Daoy (cell line): ENCODE data around the gene ABCA7. TPM values are rescaled to one million over a fixed set of nuclear protein-coding genes. Genes with fewer than 3 reads are reported as not detected.
"Not testable (repeated sequence)": the region's sequence is repeated elsewhere in the genome, so short reads cannot be mapped to it uniquely, and the experiment has no call there.

Experiments
- DNase-seq: peaks from one replicate; pipeline ENCODE4 v3.0.0-alpha.2; 2015; ENCODE audit warnings: low read depth
- total RNA-seq: library from RNA; depleted of rRNA; stranded (reverse); fragments of >200 nt; shearing (Covaris generic); gene quantifications from 2 replicates; pipeline ENCODE4 v1.2.3, GENCODE V29; 2014

Gene ABCA7
- total RNA-seq, 1 experiment from 2014 or later = 0.97 TPM

DNA sequence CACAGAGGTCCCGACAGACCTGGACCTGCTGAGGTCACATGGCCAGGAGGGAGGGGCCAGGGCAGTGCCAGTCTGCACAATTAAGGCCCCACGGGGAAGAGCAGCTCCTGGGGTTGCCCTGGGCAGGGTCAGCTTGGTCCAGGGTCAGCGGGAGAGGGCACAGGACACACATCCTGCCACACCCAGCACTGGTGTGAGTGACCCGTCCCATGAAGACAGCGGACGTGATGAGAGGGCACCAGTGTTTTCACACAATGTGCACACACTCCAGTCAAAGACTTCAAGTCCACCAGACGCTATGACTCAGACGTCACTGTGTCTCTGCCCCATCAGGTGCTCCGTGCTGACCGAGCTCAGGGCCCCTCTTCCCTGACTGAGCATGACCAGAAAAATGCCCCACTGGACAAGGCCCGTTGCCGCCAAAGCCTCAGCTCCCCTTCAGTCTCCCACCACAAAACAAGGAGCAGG, 23.2 kb upstream of the ABCA7 start:
- no peak for DNase-seq

DNA sequence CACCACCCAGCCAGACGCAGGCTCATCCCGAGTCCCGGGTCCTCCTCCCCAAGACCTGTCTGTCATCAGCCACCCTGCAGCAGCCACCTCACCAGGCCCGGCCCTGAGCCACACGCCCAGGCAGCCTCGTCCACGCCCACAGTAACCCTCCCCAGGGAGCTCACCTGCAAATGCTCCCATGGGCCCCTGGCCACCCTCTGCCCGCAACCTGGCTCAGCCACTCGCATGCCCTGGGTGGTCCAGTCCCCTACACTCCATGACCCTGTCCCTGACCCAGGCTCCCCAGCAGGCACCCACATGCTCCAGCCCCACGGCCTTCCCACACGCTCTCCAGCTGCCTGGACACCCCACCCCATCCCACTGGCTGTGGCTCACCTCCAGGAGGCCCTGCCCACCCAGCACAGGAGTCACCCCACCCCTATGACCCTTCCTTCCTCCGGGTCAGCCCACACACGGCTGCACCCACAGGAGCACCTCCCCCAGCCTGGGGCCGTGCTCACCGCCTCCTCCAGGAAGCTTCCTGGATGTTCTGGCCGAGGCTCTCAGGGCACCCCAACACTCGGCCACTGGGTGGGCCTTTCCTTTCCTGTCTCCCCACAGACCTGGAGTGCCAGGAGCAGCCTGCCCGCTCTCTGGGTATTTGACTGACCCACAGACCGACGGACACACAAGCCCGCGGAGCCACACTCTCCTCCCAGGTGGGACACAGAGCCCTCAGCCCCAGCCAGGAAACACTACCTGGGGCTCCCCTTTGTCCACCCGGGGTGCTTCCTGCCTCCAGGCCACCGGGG, 22.6 kb upstream of the ABCA7 start:
- no peak for DNase-seq

DNA sequence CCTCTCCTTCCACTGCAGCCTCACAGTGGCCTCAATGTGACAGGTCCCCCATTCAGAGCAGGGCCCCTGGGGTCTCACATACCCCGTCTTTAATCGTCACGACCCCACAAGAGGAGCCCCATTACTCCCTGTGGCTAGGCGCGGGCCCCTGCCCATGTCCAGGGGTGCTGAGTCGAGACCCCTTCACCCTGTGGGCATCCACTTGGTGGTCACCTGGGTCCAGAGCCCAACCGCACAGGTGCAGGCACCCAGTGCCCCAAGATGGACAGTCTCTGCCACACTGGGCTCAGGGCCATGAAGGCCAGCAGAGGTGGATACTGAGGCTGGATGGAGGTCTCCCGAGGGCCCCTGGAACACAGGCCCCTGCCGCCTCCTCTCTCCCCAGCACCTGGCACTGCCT, 22.0 kb upstream of the ABCA7 start:
- DNase-seq = no peak

DNA sequence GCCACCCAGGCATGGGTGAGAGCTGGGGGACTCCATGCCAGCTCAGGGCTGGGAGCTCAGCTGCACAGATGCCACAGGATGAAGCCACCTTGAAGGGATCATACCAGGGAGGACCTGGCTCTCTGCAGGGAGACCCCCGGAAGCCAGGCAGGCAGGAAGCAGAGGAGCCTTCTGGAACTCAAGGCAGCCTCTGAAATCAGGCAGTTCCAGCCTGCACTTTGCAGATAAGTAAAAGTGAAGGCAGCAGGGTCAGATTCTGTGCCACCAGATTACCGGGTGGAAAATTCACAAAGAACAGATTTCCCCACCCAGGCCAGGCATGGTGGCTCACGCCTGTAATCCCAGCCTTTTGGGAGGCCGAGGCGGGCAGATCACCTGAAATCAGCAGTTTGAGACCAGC, 21.5 kb upstream of the ABCA7 start:
- no peak for DNase-seq

DNA sequence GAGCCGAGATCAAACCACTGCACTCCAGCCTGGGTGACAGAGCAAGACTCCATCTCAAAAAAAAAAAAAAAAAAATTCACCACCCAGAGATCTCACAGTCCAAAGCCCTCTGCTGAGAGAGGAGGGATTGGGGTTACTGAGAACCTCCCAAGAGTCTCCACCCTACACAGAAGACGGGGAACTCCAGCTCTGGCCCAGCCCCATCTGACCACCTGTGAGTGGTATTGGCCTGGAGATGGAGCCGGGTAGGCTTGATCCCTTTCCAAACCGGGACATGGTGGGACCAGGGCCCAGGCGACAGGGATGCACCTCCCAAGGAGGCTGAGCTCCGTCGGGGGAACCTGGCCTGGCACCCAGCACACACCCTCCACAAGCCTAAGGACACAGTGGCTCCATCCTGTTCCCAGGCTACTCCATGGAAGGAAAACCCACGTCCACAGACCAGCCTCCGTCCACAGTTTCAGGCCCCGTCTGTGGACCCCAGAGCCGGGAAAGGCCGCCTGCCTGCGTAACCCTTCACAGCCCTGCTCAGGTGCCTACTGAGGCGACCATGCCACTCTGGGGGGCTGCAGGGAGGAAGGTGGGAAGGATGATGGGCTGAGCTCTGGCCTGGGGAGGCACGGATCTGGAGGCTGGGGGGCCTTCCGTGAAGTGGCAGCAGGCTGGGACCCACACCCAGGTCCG, 20.8 kb upstream of the ABCA7 start:
- no peak for DNase-seq

DNA sequence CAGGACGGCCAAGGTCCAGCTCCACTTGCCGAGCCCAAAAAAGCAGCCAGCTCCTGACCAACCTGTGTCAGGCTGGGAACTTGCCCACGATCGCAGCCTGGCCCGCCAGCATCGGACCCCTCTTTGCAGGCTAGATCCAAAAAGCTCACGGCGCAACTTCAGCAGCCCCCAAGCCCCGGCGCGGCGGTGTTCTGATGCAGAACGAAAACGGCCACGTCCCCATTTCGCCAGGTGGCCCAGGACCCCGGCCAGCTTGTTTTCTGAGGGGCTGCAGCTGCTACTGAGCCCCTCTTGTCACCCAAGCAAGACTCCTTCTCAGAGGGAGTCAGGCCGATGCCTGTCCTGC, 20.3 kb upstream of the ABCA7 start:
- DNase-seq = no peak

DNA sequence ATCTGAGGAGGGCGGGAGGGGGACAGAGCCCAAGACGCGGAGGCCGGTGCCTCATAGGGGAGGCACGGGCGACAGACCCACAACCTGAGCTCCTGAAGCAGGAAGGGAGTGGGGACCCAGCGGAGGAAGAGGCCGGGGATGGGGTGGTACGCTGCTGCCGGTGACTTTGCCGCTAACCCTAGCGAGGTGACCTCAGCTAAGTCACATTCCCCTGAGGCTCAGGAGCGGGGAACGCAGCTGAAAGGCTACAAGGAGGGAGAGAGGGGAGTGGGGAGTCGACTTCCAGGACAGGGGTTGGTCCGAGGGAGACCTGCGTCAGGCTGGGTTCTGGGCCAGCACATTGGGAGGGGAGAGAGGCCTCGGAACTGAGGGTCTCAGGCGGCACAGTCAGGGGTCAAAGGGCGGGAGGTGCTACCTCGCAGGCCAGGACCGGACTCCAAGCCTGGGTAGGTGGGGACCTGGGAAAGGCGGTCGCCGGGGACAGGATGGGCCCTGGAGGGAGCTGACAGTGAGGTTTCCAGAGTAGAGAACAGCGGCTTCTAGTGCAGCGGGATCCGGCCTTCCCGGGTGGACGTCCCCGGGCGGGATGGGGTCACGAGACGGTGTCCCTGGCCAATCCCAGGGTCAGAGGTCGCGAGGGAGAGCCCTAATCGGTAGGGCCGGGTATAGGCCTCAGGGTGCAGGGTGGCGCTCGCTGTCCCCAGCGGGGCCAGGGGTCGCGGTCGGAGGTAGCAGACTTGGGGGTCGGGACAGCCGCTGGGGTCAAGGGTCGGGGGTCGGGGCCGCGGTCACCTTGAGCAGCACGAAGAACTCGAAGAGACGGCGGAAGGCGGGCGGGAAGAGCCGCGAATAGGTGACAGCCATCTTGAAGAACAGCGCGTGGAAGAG, 19.7 kb upstream of the ABCA7 start:
- DNase-seq = no peak

DNA sequence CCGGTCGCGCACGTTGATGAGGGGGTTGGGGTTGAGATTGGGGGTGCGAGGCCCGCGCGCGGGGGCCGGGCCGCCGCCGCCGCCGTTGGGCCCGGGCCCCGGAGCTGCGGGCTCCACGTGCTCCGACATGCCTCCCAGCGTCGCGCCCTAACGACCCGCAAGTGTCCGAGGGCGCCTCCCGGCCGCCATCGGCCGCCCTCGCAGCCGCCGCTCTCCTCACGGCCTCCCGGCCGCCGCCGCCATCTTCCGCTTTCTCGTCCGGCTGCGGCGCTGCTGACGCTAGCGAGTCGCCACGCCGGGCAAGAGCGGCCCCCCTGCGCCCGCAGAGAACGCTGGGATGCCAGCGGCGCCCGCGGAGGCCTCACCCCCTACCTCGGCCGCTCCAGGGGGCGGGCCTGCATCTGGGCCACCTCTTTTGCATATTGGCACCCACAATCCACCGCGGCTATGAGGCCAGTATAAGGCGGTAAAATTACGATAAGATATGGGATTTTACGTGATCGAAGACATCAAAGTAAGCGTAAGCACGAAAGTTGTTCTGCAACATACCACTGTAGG, 19.0 kb upstream of the ABCA7 start, which contains the start of gene TMEM259:
TMEM259 (minus strand) TSS at position 256 of the 558 bp plus-strand sequence; CDS start at position 129, 127 bp downstream.
- peak; percentile 99 for DNase-seq

DNA sequence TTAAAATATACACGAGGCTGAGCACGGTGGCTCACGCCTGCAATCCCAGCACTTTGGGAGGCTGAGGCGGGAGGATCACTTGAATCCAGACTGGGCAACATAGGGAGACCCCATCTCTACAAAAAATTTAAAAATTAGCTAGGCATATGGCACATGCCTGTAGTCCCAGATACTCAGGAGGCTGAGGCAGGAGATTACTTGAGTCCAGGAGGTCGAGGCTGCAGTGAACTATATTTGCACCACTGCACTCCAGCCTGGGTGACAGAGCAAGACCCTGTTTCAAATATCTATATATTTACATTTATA, 16.1 kb upstream of the ABCA7 start:
- DNase-seq = not testable (repeated sequence)

DNA sequence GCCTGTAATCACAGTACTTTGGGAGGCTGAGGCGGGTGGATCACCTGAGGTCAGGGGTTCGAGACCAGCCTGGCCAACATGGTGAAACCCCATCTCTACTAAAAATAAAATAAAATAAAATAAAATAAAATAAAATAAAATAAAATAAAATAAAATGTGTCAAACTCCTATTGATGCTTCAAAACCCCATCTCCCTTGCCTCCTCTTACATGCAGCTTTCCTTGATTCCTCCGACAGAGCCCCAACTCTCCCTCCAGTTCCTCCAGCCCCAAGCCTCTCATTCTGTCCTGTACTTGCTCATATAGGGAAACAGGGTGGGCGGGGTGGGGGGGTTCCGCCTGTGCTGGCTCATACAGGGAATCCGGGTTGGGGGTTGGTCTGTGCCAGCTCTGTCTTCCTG, 14.8 kb upstream of the ABCA7 start:
- not testable (repeated sequence) for DNase-seq

DNA sequence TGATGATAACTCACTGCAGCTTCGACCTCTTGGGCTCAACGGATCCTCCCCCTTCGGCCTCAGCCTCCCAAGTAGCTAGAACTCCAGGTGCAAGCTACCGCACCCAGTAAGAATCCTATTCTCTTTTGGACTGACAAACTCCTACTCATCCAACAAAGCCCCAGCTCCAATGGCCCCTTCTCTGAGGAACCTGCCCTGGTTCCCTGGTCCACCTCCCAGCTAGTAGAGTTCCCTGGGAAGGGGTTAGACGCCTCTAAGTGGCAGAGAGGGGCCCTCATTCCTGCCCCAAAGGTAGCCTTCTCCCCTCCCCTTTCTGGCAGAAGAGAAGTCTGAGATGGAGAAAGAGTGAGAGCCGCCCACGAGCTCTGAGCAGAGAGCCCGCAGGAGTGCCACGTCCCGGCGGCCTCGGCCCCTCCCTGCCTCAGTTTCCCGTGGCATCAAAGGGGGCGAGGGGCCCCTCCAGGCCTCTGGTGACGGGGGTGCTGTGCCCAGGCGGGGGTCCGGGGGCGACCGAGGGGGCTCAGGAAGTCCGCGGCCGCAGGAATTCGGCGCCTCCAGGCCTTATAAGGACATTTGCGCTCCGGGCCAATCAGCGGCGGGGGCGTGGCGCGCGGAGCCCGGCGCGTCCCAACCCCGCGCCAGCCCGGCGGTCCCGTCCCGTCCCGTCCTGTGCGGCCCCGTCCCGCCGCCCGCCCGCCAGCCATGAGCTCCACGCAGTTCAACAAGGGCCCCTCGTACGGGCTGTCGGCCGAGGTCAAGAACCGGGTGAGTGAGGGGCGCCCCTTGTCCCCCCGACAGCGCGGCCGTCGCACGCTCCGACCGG, 13.7 kb upstream of the ABCA7 start, which contains the start of gene CNN2:
CNN2 (plus strand) TSS at position 649 of the 823 bp plus-strand sequence; CDS start at position 703, 54 bp downstream.
- peak; percentile 90 for DNase-seq

DNA sequence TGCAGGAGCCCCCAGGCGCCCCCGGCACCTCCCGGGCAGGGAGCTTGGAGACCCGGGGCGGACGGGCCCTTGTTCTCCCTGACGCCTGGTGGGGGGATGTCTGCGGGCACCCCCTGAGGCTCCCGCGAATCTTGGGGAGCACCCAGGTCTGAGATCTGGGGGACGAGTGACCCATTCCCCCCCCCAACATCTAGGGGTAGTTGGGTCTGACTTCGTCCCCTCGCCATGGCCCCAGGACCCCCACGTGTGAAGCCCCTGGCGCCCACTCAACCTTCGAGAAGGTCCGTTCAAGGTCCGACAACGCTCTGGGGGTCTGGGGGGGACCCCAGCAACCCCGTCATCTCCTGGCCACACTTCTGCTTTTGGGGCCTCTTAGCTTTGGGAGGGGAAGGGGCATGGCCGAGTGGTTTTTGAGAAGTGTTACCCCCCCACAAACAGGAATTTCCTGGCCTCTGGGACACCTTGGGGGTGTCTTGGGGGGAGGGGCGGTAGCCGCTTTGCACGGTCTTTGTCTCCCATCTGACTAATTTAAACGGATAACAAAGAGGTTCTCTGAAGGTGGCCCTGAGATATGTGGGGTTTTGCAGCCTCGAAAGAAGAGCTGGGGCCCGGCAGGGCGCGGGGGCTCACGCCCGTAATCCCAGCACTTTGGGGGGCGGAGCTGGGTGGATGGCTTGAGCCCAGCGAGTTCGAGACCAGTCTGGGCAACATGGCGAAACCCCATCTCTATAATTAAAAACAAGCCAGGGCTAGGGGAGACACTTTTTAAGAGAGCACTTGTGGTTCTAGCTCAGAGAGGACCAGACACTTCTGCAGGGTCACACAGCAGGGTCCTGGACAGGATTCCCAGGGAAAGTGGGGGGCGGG, 12.9 kb upstream of the ABCA7 start:
- DNase-seq = no peak

DNA sequence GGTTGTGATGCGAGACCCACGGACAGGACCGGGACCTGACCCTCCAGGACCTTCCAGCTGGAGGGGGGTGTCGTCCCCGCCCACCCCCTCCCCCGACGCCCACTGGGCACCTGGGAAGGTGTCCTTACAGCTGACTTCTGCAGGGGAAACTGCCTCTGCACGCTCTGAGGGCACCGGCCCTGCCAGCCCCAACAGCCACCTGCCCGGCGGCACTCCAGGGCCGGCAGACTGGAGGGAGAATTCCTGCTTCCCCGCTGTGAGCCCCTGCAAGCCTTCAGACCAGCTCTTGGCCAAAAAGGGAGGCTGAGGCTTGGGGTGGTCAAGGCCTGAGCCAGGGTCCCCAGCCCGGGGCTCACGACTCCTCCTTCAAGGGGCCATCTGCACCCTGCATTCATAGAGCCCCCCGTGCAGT, 12.3 kb upstream of the ABCA7 start:
- no peak for DNase-seq

DNA sequence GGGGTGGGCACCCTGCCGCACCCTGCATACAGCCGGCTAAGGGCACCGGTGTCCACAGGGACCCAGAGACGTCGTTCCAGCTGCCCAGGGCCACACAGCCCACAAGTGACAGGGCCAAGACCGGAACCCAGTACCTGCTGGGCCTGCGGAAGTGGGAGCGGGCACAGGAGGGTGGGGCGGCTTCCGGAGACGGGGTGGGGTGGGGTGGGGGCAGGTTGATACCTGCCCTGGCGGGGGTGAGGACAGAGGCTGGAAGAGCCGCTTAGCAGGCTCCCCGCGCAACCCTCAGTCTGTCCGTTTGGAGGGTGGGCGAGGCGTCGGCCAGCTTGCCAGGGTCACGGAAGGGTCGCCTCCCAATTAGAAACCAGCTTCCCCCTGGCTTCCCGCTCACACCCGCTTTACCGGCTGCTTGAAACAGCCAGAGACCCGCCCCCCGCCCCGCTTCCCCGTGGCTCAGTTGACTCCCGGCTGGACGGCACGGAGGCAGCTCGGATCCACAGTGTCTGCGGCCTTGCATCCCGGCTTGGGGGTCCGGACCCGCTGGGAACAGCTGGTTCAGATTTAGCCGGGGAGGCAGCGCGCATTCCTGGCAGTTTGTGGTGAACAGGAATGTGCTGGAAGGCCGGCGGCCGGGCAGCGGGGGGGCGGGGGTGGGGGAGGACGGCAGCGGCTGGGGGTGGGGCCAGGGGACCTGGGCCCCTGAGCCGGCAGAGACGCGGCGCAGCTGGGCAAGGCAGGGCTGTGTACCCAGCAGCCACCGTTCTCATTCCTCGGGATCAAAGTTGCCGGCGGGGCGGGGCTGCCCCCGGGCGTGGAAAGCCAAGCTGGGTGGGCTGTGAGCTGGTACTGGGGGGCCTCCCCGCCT, 11.6 kb upstream of the ABCA7 start:
- DNase-seq = peak; percentile 95

DNA sequence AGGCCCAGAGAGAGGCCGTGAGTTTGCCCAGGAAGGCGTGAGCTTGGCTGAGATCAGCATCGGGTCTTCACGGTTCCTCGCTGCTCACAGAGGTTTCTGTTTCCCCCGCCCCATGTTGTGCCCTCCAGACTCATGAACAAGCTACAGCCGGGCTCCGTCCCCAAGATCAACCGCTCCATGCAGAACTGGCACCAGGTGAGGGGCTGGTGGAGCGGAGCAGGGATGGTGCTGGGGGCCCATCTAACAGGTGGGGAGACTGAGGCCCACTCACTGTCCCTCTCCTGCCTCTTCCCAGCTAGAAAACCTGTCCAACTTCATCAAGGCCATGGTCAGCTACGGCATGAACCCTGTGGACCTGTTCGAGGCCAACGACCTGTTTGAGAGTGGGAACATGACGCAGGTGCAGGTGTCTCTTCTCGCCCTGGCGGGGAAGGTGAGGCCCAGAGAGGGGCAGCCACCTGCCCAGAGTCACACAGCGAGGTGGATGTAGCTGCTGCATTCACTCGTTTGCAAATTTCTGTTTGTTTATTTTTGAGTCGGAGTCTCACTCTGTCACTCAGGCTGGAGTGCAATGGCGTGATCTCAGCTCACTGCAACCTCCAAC, 7.5 kb upstream of the ABCA7 start:
- DNase-seq = no peak

DNA sequence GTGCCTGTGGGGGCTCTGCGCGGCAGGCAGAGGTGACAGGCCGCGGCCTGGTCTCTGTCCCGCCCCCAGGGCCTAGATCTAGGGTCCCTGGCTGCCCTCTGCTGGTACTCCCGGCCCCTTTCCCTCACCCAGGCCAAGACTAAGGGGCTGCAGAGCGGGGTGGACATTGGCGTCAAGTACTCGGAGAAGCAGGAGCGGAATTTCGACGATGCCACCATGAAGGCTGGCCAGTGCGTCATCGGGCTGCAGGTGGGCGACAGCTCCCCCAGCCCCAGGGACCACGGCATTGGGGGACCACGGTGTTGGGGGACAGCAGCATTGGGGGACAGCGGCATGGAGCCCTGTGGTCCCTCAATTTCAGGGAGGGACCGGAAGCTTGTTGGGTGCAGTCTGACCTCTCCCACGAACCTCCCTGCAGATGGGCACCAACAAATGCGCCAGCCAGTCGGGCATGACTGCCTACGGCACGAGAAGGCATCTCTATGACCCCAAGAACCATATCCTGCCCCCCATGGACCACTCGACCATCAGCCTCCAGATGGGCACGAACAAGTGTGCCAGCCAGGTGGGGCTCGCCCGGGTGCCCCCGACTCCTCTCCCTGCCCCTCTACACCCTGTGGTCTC, 3.8 kb upstream of the ABCA7 start:
- no peak for DNase-seq

DNA sequence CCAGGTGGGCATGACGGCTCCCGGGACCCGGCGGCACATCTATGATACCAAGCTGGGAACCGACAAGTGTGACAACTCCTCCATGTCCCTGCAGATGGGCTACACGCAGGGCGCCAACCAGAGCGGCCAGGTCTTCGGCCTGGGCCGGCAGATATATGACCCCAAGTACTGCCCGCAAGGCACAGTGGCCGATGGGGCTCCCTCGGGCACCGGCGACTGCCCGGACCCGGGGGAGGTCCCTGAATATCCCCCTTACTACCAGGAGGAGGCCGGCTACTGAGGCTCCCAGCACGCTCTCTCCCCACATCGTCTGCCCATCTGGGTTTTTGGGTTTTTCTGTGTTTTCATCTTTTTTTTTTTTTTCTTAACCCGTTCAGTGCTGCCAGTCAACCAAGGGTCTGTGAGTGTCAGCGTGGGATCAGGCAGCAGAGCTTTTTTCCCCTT, 2.3 kb upstream of the ABCA7 start:
- no peak for DNase-seq
